Measurements from ENCODE around the gene CDSN.

Gene CDSN

DNA sequence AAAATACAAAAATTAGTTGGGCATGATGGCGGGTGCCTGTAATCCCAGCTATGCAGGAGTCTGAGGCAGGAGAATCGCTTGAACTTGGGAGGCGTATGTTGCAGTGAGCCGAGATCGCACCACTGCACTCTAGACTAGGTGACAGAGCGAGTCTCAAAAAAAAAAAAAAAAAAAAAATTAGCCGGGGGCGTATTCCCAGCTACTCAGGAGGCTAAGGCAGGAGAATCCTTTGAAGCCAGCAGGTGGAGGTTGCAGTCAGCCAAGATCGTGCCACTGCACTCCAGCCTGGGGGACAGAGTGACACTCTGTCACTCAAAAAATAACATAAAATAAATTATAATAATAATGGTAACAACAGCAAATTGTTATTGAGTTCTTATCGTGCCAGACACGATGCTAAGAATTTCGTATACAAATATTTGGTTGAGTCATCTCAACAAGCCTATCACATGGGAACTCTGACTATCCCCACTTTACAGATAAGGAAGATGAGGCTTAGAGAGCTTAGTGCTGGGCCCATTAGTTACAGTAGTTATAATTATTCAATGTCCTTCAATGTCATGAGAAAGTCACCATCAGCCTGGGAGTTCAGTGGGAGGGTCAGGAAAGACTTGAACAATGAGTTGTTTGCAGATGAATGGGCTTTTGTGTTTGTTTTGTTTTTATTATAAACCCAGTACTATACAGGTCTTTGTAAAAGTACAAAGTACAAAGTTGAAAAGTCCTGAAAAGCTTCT lies 27.3 kb downstream of the CDSN start:
- Mint-ChIP-seq H3K4me1 (ENCODE audit: low read depth) (peaks cover 38% of the 10 kb centered on the region), H3K9me3 (no peaks in the 10 kb centered on the region), H3K27ac (no peak overlapping the region), H3K4me3 (no peak overlapping the region), H3K27me3 (no peaks in the 10 kb centered on the region), H3K36me3 (ENCODE audit: low read depth) (no peaks in the 10 kb centered on the region)
- intact Hi-C loops (cut with micrococcal nuclease), result no loop called here

GRCh38 chr6:31092238-31092637 lies 28.0 kb downstream of the CDSN start:
- H3K4me1 Mint-ChIP-seq (ENCODE audit: low read depth), result peaks cover 37% of the 10 kb centered on the region
- intact Hi-C loops (cut with micrococcal nuclease), result no loop called here
- no peaks in the 10 kb centered on the region for H3K9me3 Mint-ChIP-seq
- no peaks in the 10 kb centered on the region for H3K36me3 Mint-ChIP-seq (ENCODE audit: low read depth)
- H3K4me3 Mint-ChIP-seq, result no peak overlapping the region
- H3K27me3 Mint-ChIP-seq, result no peaks in the 10 kb centered on the region
- H3K27ac Mint-ChIP-seq, result no peak overlapping the region

GRCh38 chr6:31091680-31092079 lies 28.6 kb downstream of the CDSN start:
- no peaks in the 10 kb centered on the region for H3K36me3 Mint-ChIP-seq (ENCODE audit: low read depth)
- peaks cover 4% of the 10 kb centered on the region for H3K27me3 Mint-ChIP-seq
- H3K4me3 Mint-ChIP-seq, result no peak overlapping the region
- peaks cover 31% of the 10 kb centered on the region for H3K4me1 Mint-ChIP-seq (ENCODE audit: low read depth)
- no peaks in the 10 kb centered on the region for H3K9me3 Mint-ChIP-seq
- H3K27ac Mint-ChIP-seq, result no peak overlapping the region
- intact Hi-C loops (cut with micrococcal nuclease), result no loop called here

DNA sequence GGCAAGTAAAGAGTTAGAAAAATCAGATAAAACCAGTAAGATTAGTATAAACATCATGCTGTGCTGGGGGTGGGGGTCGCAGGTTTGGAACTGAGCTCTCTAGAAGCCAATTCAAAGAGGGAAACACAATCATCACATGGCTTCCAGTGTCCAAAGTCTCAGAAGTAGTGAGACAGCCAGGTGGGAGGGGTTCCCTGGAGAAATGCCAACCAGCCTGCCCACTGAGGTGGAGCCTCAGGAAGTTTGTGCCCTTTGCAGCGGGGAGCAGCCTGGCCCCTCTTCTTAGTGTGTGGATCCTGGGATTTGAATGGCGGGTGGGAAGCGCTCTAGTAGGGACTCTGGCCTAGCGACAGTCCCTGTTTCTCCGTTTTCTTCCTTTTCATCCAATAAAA lies 29.3 kb downstream of the CDSN start:
- peaks cover 8% of the 10 kb centered on the region for H3K27me3 Mint-ChIP-seq
- no peak overlapping the region for H3K4me3 Mint-ChIP-seq
- intact Hi-C loops (cut with micrococcal nuclease), result no loop called here
- H3K27ac Mint-ChIP-seq, result no peak overlapping the region
- H3K36me3 Mint-ChIP-seq (ENCODE audit: low read depth), result no peaks in the 10 kb centered on the region
- H3K9me3 Mint-ChIP-seq, result no peaks in the 10 kb centered on the region
- peaks cover 24% of the 10 kb centered on the region for H3K4me1 Mint-ChIP-seq (ENCODE audit: low read depth)

- peaks cover 10% of the 10 kb centered on the region for H3K27me3 Mint-ChIP-seq
- intact Hi-C loops (cut with micrococcal nuclease), result no loop called here
- H3K4me3 Mint-ChIP-seq, result no peak overlapping the region
- no peaks in the 10 kb centered on the region for H3K9me3 Mint-ChIP-seq
- H3K4me1 Mint-ChIP-seq (ENCODE audit: low read depth), result peaks cover 22% of the 10 kb centered on the region
- no peak overlapping the region for H3K27ac Mint-ChIP-seq
- no peaks in the 10 kb centered on the region for H3K36me3 Mint-ChIP-seq (ENCODE audit: low read depth)
Measured at GRCh38 chr6:31090275-31090972, 29.8 kb downstream of the CDSN start.

- Mint-ChIP-seq H3K4me1 (ENCODE audit: low read depth) (peaks cover 5% of the 10 kb centered on the region), H3K27me3 (peaks cover 13% of the 10 kb centered on the region), H3K27ac (no peak overlapping the region), H3K4me3 (no peak overlapping the region), H3K9me3 (no peaks in the 10 kb centered on the region), H3K36me3 (ENCODE audit: low read depth) (no peaks in the 10 kb centered on the region)
- intact Hi-C loops (cut with micrococcal nuclease), result loop anchor here (5.0 to 10.0 kb wide), 2 partner anchors 260 to 353 kb away; no protein-coding TSS in a partner anchor
Measured at GRCh38 chr6:31087494-31088089, 32.7 kb downstream of the CDSN start.

DNA sequence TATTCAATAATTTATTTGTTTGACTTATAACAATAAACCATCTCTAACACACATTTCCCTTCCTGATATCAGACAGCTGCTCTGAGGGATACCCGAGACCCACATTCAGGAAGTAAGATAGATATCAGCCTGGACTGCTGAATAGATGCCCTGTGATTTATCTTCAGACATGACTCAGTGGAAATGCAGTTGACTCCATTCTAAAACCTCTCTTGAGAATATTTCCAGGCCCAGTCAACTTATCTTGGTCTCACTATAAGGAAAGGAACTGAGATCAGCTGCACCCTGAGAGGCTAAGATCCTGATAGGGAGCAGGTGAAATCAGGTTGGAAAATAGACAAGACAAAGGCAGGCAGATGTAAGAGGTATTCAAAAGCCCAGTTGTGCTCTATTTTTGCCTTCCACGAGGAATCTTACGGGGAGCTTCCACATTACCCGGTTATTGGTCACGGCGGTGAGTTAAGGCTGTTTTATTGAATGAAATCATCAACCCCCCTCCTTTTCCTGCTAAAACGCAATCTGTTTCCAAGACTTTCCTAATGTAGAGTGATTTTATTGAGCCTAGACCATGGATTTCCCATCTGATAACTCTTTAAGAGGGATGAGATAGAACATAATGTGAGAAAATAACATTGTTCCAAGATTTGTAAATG lies 33.3 kb downstream of the CDSN start:
- Mint-ChIP-seq H3K27ac (no peak overlapping the region), H3K4me3 (no peak overlapping the region), H3K4me1 (ENCODE audit: low read depth) (peaks cover 5% of the 10 kb centered on the region), H3K36me3 (ENCODE audit: low read depth) (no peaks in the 10 kb centered on the region), H3K9me3 (no peaks in the 10 kb centered on the region), H3K27me3 (peaks cover 14% of the 10 kb centered on the region)
- intact Hi-C loops (cut with micrococcal nuclease), result loop anchor here (5.0 to 10.0 kb wide), 2 partner anchors 260 to 352 kb away; no protein-coding TSS in a partner anchor

GRCh38 chr6:31083742-31084354 lies 36.4 kb downstream of the CDSN start:
- no peaks in the 10 kb centered on the region for H3K36me3 Mint-ChIP-seq (ENCODE audit: low read depth)
- H3K4me1 Mint-ChIP-seq (ENCODE audit: low read depth), result peaks cover 11% of the 10 kb centered on the region
- intact Hi-C loops (cut with micrococcal nuclease), result loop anchor here (10.0 kb wide), 1 partner anchor 349 kb away; no protein-coding TSS in a partner anchor
- H3K27me3 Mint-ChIP-seq, result peaks cover 29% of the 10 kb centered on the region
- no peak overlapping the region for H3K4me3 Mint-ChIP-seq
- no peaks in the 10 kb centered on the region for H3K9me3 Mint-ChIP-seq
- H3K27ac Mint-ChIP-seq, result no peak overlapping the region

DNA sequence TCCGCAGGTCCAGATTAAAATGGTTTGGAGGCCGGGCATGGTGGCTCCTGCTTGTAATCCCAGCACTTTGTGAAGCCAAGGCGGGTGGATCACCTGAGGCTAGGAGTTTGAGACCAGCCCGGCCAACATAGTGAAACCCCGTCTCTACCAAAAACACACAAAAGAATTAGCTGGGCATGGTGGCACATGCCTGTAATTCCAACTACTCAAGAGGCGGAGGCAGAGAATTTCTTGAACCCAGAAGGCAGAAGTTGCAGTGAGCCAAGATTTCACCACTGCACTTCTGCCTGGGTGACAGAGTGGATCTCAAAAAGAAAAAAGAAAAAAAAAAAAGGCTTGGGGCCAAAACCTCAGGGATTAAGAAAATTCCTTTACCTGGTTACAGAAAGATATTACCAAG lies 38.4 kb downstream of the CDSN start:
- no peak overlapping the region for H3K27ac Mint-ChIP-seq
- H3K4me1 Mint-ChIP-seq (ENCODE audit: low read depth), result peaks cover 6% of the 10 kb centered on the region
- no peaks in the 10 kb centered on the region for H3K9me3 Mint-ChIP-seq
- H3K4me3 Mint-ChIP-seq, result no peak overlapping the region
- intact Hi-C loops (cut with micrococcal nuclease), result loop anchor here (10.0 kb wide), 1 partner anchor 347 kb away; no protein-coding TSS in a partner anchor
- H3K36me3 Mint-ChIP-seq (ENCODE audit: low read depth), result no peaks in the 10 kb centered on the region
- H3K27me3 Mint-ChIP-seq, result peaks cover 31% of the 10 kb centered on the region

GRCh38 chr6:31079656-31080261 lies 40.5 kb downstream of the CDSN start:
- Mint-ChIP-seq H3K27ac (no peak overlapping the region), H3K4me3 (no peak overlapping the region), H3K36me3 (ENCODE audit: low read depth) (no peaks in the 10 kb centered on the region), H3K9me3 (no peaks in the 10 kb centered on the region), H3K27me3 (peaks cover 21% of the 10 kb centered on the region), H3K4me1 (ENCODE audit: low read depth) (peaks cover 6% of the 10 kb centered on the region)
- intact Hi-C loops (cut with micrococcal nuclease), result loop anchor here (2.0 to 10.0 kb wide), 2 partner anchors 165 to 345 kb away; partner anchors contain the start of gene VARS2

DNA sequence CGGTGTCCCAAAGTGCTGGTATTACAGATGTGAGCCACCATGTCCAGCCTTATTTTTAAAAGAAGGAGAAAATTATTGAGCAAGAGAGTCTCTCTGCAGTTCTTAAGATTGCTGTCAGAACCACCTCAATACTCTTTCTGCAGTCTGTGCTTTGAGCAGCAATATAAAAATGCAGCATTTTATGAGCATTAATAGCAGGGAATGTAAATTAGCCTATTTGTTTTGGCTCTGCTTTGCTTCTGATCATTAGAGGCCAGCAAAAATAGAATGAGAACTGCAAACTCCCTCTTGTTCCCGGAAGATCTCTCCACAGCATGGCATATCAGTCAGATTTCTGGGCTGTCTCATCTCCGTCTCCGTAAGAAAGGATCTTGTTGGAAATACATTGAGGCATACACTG lies 43.6 kb downstream of the CDSN start:
- Mint-ChIP-seq H3K4me1 (ENCODE audit: low read depth) (peaks cover 6% of the 10 kb centered on the region), H3K9me3 (no peaks in the 10 kb centered on the region), H3K4me3 (no peak overlapping the region), H3K27ac (no peak overlapping the region), H3K27me3 (peaks cover 17% of the 10 kb centered on the region), H3K36me3 (ENCODE audit: low read depth) (no peaks in the 10 kb centered on the region)
- intact Hi-C loops (cut with micrococcal nuclease), result no loop called here

DNA sequence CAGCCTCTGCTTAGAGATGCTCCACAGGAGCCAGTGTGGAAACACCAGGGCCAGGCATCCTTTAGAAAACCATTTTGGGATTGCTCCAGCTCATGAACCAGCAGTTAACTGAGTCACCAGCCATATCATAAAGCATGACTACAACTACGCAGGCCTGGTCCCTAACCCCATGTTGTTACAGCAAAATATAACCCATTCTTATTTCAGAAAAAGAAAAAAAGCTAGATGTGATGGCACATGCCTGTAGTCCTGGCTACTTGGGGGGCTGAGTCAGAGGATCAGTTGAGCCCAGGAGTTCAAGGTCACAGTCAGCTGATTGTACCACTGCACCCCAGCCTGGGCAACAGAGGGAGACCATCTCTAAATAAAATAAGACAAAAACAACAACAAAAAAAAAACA lies 44.7 kb downstream of the CDSN start:
- Mint-ChIP-seq H3K27ac (no peak overlapping the region), H3K36me3 (ENCODE audit: low read depth) (no peaks in the 10 kb centered on the region), H3K4me3 (no peak overlapping the region), H3K4me1 (ENCODE audit: low read depth) (peaks cover 6% of the 10 kb centered on the region), H3K27me3 (peaks cover 12% of the 10 kb centered on the region), H3K9me3 (no peaks in the 10 kb centered on the region)
- intact Hi-C loops (cut with micrococcal nuclease), result no loop called here

GRCh38 chr6:31074401-31074800 lies 45.8 kb downstream of the CDSN start:
- Mint-ChIP-seq H3K27ac (no peak overlapping the region), H3K9me3 (no peaks in the 10 kb centered on the region), H3K27me3 (peaks cover 7% of the 10 kb centered on the region), H3K4me3 (no peak overlapping the region), H3K36me3 (ENCODE audit: low read depth) (no peaks in the 10 kb centered on the region), H3K4me1 (ENCODE audit: low read depth) (peaks cover under 1% of the 10 kb centered on the region)
- intact Hi-C loops (cut with micrococcal nuclease), result no loop called here
